Measurements from ENCODE around the gene RPA3.

DNA sequence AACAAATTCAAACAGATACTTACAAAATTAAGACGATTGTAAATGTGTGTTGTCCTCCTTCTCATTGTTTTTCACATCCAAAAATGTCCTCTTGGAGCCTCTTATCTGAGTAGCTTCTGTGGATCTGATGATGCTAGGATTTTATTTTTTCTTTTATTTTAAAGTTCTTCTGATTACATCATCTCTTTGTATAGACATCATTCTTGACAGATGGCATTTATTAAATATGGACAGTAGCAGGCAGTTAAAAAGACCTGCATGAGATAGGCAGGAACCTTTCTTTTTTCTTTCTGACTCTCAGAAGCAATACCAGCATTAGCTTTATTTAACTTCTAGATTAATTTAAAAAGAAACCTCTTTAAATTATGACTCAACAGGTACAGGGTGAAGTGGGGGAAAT, at the start of gene RPA3:
- TF ChIP-seq, protein P1, sequence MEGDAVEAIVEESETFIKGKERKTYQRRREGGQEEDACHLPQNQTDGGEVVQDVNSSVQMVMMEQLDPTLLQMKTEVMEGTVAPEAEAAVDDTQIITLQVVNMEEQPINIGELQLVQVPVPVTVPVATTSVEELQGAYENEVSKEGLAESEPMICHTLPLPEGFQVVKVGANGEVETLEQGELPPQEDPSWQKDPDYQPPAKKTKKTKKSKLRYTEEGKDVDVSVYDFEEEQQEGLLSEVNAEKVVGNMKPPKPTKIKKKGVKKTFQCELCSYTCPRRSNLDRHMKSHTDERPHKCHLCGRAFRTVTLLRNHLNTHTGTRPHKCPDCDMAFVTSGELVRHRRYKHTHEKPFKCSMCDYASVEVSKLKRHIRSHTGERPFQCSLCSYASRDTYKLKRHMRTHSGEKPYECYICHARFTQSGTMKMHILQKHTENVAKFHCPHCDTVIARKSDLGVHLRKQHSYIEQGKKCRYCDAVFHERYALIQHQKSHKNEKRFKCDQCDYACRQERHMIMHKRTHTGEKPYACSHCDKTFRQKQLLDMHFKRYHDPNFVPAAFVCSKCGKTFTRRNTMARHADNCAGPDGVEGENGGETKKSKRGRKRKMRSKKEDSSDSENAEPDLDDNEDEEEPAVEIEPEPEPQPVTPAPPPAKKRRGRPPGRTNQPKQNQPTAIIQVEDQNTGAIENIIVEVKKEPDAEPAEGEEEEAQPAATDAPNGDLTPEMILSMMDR (IDR thresholded peaks at IDR 0.05; ENCODE audit: low read length) = no peak
- no peak for TF ChIP-seq EZH2 (IDR thresholded peaks at IDR 0.05; ENCODE audit: borderline replicate concordance, low read length)

Data from OCI-LY1 (cell line).